ENCODE data around the gene FBXW5.

FBXW5 gene

DNA sequence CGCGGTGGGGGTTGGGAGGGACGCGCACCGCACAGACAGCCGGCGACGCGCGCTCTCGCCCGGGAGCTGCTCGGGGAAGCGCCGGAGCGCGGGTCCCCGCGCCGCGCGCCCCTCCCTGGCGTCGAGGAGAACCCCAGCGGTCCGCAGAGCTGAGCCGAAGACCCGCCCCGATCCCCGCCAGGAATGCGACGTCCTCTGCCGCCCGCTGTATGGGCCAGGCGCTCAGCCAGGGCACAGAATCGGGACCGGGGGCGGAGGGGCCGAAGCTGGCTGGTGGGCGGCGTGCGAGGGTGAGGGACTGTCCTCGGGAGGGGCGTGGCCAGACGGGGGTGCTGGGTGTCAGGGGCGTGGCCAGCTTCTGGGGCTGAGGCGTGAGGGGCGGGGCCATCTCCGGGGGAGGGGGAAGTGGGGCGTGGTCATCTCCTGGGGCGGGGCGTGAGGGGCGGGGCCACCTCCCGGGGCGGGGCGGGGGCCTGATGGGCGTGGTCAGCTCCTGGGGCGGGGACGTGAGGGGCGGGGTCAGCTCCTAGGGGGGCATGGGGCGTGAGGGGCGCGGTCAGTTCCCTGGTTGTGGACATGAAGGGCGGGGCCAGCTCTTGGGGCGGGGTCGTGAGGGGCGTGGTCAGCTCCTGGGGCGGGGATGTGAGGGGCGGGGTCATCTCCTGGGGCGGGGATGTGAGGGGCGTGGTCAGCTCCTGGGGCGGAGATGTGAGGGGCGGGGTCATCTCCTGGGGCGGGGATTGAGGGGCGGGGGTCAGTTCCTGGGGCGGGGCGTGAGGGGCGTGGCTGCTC is 33.7 kb upstream of the FBXW5 start:
- DNase-seq, result peak; percentile 20

DNA sequence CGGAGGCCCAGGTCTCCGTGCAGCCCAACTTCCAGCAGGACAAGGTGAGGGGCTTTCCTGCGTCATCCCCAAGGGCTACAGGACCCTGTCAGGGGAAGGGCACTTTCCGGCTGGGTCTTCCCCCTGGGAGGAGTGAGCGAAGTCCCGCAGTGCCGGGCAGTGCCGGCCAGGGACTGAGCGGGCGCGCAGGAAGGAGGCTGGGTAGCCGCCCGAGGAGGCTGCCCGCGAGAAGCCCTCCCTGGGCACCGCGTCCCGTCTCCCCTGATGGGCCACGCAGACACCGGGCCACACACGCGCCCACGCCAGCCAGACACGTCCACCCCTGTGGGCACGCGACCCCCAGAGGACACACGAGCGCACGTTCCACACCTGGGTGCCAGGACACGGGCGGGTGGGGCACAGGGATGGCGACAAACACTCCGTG is 33.1 kb upstream of the FBXW5 start:
- no peak for DNase-seq

DNA sequence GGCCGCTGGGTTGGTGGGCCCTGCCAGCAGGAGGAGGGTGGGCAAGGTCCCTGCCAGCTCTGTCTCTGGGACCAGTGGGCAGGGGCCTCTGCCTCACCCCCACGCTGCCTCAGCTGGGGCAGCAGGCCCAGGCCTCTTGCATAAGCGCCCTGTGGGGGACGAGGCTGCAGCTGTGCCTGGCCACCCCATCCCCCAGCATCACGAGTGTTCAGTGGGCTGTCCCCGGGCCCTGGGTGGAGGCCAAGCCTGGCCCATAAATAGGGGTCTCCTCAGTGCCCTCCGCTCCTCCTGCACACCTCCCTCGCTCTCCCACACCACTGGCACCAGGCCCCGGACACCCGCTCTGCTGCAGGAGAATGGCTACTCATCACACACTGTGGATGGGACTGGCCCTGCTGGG is 32.7 kb upstream of the FBXW5 start, which contains the start of gene PTGDS:
PTGDS (plus strand) TSS at position 282 of the 400 bp plus-strand sequence; CDS start at position 357, 75 bp downstream.
- DNase-seq, result no peak

DNA sequence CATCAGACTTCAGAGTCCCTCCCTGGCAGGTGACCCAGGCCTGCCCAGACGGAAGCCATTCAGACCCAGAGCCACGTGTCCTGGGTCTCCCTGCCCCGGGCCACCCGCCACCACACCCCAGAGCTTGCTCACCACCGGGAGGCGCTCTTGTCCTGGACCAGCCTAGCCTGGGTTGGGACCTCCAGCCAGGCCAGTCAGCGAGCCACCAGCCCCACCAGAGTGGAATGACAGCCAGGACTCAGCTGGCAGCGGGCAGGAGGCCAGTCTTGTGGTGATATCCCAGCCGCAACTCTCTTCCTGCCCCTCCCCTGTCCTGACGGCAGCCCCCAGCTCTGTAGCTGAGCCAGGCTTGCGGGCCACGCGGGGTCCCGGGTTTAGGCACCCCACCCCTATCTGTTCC is 31.1 kb upstream of the FBXW5 start:
- no peak for DNase-seq

GRCh38 chr9:136974817-136975535 is 30.4 kb upstream of the FBXW5 start:
- DNase-seq, result no peak

- no peak for DNase-seq
These were observed 29.4 kb upstream of the FBXW5 start for GRCh38 chr9:136973618-136974617.

DNA sequence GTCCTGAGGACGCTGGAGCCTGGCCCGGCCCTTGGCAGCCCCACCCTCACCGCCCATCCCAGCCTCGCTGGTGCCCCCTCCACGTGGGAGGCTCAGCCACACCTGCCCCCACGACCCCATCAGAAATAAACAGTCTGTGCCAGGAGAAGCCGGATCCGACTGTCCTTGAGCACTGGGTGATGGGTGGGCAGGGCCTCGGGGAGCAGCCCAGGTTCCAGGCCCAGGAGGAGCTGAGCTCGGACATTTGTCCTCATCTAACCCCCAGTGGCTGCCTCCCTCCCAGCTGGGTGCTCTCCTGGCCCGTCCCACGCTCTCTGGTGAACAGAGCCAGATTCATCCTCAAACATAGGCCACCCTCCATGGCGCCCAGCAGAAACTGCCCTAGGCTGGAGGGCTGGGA is 28.2 kb upstream of the FBXW5 start:
- no peak for DNase-seq

- DNase-seq, result no peak
These were observed 27.8 kb upstream of the FBXW5 start for GRCh38 chr9:136972335-136972734.

GRCh38 chr9:136971746-136972145 is 27.2 kb upstream of the FBXW5 start:
- no peak for DNase-seq

DNA sequence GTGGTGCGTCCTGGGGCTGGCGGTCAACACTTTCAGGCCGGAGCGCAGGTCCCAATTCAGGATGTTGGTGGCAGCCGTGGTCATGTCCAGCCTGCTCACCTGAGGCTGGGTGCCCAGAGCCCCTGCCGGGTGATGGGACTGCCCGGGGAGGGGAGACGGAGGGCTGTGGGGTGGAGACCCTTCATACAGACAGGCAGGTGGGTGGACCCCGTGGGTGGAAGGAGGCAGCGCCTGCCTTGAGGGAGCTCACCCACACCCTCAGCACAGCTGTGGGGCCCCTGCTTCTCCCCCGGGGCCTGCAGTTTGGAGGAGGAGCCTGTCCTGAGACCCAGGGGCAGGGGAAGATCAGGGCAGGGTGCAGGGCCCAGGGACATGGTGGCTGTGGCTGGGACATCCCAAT is 25.8 kb upstream of the FBXW5 start:
- no peak for DNase-seq

DNA sequence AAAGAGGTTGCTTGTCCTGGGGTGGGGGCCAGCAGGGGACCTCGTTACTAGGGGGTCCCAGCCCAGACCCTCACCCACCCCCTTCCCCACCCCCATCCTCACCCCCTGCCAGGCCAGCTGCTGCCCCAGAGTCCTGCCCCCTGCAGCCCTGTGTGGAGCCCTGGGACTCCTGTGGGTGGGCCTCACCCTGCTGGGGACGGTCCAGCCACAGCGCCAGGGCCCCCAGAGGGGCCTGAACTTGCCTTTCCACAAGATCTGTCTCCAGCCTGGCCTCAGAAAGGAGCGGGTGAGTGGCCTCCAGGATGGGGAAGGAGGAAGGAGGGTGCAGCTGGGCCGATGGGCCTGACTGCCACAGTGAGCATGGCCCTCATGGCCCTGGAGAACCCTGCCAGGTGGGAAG is 25.2 kb upstream of the FBXW5 start:
- no peak for DNase-seq

- DNase-seq, result no peak
These were observed 24.6 kb upstream of the FBXW5 start for GRCh38 chr9:136969150-136969549.

DNA sequence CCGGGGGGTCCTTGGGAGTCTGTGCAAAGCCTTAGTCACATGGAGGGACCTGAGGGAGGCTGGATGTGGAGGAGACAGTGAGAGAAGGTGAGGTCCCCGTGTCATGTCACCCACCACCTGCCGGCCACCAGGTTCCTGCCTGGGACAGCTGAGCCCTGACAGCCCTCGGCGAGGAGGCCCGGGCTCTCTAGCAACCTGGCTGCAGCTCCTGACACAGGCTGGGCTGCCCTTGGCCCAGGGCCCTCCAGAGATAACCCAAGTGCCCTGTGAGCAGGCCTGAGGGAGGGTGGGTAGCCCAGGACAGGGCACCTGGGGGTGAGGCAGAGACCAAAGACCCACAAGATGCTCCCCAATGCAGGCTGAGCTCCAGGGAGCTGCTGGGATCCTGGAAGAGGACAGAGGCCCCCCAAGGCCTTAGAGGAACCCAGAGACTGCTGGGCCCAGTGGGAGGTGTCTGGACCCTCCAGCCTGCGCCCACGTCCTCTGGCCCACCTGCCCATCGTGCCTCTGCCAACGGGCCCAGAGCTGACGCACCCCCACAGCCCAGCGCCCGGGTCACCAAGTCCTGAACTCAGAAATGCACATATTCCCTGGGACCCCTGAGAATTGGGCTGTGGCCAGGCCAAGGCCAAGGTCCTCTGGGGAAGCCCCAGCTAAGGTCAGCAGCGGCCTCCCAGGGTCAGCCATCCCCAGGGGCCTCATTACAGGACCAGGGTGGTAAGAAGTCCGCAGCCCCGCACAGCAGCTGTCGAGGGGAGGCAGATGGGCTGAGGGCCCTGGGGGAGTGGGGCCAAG is 24.0 kb upstream of the FBXW5 start:
- no peak for DNase-seq

- DNase-seq, result no peak
These were observed 21.4 kb upstream of the FBXW5 start for GRCh38 chr9:136965771-136966484.

DNA sequence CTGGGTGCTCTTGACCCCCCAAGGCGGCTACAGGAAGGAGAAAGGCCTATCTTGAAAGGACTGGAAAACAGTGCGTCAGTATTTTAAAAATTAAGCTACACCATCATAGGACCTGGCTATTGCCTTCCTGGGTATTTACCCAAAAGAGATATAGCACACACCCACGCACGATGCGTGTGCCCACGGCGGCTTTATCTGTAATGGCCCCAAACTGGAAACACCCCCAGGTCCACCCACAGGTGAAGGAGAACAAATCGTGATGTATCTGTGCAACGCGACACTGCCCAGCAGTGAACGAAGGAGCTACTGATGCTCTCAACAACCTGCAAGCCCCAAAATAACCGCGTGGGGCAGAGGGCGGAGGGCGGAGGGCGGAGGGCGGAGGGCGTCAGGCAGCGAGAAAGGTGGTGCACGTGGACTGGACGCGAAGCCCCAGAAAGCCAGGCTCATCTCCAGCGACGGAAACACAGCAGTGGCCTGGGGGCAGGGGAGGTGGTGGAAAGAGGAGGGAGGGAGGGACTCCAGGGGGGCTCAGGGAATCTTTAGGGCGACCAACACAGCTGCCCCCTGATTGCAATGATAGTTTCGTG is 20.4 kb upstream of the FBXW5 start:
- no peak for DNase-seq

DNA sequence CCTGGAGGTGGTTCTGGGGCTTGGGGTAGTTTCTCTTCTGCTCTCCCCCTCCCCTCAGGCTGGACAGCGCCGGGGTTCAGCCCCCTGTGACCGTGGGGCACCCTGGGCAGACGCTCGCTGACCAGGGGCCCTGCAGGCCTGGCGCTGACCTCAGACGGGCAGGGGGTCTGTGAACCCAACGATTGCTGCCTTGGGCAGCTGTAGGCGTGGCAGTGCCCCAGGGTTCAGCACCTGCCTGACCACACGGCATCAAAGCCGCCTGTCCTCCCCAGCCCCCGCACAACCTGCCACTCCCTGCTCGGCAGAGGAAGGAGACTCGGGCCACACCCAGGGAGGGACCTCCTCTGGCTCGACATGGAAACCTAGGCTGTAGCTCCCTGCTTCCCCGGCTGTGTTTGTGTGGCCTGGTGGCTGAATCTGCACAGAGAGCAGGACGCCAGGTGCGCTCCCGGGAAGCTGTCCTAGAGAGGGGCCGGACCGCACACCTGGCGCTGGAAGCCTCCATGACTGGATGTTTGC is 19.7 kb upstream of the FBXW5 start:
- DNase-seq, result no peak

DNA sequence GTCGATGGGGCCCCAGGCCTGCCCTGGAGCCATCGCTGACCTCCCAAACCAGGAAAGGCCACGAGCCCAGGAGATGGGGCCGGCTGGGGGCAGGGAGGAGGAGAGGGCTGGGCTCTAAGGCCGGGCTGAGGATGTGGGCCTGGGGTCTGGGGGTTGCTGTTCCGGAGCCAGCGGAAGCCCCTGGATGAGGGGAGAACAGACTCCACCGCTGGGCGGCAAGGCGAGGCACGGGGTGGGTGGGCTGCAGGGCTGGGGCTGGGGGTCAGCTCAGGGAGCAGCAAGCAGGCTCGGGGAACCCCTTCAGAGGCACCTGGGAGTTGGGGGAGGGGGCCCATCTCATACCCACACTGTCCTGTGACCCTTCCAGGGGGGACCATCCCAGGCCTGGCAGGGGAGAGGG is 19.2 kb upstream of the FBXW5 start:
- no peak for DNase-seq

GRCh38 chr9:136963341-136963740 is 18.8 kb upstream of the FBXW5 start:
- DNase-seq, result no peak

GRCh38 chr9:136962701-136963248 is 18.2 kb upstream of the FBXW5 start:
- DNase-seq, result no peak

DNA sequence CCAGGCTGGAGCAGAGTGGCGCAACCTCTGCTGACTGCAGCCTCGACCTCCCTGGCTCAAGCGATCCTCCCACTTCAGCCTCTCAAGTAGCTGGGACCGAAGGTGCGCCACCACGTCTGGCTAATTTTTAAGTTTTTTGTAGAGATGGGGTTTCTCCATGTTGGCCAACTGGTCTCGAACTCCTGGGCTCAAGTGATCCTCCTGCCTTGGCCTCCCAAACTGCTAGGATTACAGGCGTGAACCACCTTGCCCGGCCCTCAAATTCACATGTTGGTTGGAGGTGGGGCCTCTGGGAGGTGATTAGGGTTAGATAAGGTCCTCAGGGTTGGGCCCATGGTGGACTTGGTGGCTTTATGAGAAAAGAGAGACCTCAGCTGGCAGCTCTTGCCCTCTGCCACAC is 17.6 kb upstream of the FBXW5 start:
- no peak for DNase-seq
